CD4-positive, alpha-beta T cell treated with Interleukin-12 subunit alpha and Interleukin-12 subunit beta, for 1 hour (primary cell): ENCODE data around the gene DPPA2.

Experiments used
- DNase-seq: peaks from one replicate; pipeline ENCODE4 v3.0.0-alpha.2; 2020

The DPPA2 gene

DNA sequence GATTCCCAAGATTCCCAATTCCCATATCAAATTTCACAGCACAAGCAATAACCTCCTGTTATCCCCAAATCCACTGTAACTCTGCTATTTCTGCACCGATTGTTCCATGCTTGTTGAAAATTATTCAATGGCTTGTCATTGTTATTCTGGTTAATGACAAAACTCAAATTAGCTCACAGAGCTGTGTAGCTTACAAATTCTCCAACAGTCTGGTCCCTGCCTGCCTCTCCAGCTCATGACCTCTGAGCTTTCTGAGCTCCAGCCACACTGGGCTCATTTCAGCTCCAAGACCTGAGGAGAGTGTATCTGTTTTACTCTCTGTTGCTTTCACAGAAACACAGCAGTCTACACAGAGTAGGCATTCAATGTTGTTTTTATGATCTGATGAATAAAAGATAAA lies 3.3 kb downstream of the DPPA2 start:
- DNase-seq = no peak

DNA sequence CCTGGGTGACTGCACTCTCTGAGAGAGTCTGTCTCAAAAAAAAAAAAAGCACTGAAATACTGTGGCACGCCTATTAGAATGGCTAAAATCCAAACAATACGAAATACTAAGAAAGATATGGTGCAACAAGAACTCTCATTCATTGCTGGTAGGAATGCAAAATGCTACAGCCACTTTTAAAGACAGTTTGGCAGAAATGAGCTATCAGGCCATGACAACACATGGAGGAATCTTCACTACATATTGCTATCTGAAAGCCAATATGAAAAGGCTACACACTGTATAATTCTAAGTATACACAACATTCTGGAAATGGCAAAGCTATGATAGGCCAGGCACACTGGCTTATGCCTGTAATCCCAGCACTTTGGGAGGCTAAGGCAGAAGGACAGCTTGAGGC lies 18.8 kb downstream of the DPPA2 start:
- no peak for DNase-seq

DNA sequence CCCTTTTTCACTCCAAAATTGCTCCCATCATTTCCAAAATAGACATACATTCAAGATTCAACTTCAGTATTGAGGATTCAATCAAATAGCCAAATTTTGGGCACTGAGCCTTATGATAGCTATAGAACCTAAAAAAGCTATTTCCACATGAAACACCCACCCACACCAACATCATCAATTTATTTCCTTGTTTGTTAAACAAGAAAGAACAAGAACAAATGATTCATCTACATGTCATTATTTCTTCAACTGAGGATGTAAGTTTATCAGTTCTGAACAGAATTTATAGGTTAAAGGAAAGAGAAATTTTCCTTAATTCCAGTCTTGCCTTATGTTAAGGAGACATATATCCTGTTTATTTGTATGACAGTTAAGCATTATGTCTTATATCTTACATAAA lies 32.2 kb downstream of the DPPA2 start:
- no peak for DNase-seq

DNA sequence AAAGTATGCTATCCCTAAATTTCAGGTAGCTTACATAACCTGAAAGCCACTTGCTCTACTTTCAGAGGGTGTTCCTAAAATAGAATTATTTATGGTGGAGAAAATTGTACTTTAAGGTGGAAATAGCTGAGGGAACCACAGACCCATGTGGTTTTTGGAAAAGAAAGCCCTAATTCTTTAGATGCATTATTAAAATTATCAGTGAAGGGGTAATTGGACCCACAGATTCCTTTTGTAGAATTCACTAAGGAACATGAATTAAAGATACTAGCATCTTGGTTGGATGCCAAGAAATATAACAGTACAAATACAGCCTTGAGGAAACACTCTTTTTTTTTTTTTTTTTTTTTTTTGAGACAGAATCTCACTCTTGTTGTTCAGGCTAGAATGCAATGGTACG lies 37.8 kb downstream of the DPPA2 start:
- DNase-seq = no peak

DNA sequence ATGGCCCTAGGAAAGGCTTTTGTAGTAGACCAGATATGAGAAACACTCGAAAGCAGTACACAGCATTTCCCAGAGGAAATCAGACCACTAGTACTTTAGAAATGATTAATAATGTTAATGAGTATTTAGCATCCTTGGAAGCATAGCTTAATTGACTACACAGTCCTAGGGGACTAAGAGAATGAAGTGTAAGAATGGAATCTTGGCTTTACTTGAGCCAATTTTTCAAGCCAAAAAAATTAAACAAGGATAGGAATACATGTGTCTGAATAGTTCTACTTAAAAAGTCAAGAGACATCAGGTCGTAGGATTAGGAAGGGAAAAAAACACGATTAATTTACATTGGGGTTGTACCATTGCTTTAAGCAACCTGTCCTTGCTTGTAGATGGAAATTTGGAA lies 38.2 kb downstream of the DPPA2 start:
- no peak for DNase-seq

DNA sequence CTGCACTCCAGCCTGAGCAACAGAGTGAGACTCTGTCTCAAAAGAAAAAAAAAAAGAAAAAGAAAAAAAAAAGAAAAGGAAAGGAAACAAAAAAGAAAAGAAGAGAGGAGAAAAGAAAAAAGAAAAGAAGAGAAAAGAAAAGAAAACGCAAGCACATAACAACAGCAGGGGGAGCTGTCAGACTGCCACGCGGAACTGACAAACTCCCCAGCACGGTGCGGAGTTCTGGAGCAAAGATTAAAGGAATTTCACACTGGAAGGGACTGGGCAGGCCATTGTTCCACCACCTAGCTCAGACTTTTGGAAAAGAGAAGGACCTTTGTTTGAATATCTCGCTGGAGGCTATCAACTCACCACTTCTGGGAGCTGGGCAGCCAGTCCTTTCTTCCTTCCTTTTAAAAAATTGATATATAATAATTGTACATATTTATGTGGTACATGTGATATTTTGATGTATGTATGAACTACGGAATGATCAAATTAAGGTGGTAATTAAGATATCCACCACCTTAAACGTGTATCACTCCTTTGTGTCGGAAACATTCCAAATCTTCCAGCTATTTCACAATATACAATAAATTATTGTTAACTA lies 40.5 kb downstream of the DPPA2 start:
- DNase-seq = no peak

DNA sequence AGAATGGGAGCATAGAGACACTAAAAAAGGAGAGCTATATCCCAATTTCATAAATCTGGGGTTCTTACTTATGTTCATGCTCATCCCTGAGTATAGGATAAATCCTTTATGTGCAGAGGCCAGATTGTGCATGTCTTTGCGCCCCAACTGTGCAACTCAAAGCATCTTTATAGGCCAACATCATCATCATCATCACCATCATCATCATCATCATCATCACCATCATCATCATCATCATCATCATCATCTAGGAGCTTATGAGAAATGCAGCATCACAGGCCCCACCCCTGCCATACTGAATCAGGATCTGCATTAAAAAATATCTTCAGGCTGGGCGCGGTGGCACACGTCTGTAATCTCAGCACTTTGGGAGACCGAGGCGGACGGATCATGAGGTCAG lies 45.5 kb downstream of the DPPA2 start:
- DNase-seq = no peak

DNA sequence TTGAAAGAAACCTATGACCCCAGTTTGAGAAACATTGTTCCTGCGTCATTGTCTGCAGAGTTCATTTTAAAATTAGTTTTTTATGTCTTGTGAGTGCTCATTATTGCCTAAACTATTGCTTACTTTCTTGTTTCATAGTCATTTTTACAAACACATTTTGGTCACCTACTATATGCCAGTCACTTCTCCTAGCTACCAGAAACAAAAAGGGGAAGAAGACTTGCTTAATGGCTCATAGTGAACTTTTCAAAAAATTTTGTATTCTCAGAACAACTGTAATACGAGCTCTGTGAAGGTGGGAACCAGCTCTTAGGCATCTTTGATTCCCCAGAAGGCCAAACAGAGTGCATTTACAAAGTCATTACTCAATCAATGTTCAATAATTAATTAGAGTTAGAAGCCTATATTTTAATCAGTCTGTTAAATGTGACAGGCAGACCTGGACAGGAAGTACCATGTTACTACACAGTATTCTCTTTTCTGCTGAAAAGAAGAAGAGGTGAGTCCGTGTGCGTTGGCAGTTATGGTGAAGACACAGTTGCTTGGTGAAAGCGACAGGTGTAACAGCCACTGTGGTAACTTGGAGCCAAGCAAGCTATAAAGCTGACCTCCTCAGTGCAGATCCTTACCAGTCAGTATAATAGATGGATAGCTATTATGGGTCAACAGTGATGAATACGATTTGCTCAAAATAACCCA lies 46.6 kb downstream of the DPPA2 start:
- DNase-seq = no peak

DNA sequence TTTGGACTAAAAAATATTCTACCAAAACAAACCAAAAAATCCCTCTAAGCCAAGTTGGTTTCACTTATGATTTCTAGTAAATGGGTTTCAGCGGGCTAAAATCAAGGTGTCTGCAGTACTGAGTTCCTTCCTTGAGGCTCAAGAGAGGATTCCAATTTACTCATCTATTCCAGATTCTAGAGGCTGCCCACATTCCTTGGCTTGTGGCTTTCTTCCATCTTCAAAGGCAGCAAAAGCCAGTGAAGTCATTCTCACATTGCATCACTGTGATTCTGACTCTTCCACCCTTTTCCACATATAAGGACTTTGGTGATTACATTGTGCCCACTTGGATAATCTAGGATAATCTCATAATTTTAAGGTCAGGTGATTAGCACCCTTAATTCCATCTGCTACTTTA lies 48.1 kb downstream of the DPPA2 start:
- no peak for DNase-seq

DNA sequence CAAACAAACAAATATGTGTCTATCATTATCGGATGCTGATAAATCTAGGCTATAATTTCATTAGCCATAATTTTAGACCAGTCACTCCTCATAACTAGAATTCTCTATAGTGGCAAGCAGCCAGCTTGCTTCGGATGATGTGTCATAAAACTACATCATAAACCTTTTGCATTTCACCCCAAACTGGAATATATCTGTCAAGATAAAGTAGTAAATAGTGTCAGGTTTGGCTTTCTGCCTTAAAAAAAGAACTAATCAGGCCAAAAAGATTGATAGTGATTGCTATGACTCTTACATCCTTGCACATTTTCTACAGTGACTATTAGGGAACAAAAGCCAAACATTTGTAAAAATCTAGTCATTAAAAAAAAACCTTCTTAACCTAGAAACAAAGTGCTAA lies 51.0 kb downstream of the DPPA2 start:
- DNase-seq = no peak

DNA sequence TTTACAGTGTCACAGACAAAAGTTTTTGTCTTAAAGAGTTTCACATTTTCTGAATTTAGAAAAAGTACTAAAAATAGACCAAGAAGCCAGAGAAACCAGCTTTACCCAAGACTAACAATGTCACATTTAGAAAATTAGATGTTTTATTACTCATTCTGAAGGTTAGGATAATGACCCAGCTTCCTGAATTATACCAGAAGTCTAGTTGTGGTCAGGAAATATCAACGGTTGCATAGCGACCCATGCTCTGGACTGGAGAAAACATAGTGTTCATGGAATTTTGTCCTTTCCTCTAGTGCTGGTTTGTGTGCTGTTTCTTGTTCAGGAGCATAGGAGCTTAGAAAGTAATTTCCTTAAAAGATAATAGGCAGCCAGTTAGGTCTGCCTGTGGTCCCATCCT lies 59.0 kb downstream of the DPPA2 start:
- DNase-seq = no peak

DNA sequence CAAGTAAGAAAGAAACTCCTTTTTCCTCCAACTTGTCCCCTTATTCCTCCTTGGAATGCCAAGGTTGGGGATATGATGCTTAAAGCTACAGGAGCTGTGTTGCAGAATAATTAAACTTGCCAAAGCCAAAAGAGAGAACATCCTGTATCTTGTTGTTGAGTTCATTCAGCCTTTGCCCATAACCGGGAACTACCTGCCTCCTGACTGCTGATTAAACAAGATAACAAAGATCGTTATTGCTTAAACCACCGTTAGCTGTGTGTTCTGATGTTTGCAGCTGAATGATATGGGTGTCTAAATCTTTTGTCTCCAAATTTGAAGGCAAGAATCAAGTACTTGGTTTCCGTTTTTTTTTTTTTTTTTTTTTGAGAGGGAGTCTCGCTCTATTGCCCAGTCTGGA lies 61.5 kb downstream of the DPPA2 start:
- DNase-seq = no peak

DNA sequence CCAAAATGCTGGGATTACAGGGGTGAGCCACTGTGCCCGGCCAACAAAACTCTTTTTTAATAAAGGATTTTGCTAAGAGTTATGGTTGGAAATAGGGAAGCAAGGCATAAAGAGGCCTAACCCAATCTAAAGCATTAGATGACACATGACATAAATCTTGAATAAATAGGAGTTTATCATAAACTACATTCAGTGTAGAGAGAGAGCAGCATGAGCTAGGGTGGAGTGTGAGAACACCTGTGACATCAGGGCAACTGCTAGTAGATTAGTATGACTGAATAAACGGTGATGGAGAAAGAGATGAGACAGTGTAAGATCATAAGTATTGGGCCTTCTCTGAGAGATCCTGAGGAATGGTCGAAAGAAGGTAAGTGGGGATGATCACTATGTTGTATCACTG lies 63.7 kb downstream of the DPPA2 start:
- DNase-seq = no peak
